NT2/D1 (cell line): Measurements from ENCODE around the gene SLC25A15.

ENCODE experiments used
- SUZ12 ChIP-seq: IDR thresholded peaks from 2 replicates; pipeline ENCODE4 v1.6.1; 2011; ENCODE audit not compliant: insufficient read length, insufficient read depth; ENCODE audit errors: extremely low read depth
- YY1 ChIP-seq: IDR thresholded peaks from 2 replicates; pipeline ENCODE4 v1.6.1; 2011; ENCODE audit not compliant: insufficient read length, insufficient read depth

DNA sequence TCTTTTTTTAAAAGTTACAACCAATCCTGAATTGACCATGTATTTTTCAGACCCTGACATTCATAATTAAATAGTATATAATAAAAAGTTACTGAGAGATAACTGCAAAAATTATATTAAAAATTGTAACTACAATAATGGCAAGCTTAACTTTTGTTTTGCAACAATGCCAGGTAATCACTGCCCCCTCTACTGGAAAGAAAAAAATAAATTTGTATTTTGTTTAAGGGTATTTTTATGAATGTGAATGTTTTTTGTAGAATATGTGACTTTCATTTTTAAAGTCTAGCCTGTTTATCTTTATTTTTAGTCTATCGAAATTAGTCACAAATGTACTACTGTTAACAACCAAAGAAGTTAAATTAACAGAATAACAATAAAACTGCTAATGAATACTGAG is 40.1 kb upstream of the SLC25A15 start:
- TF ChIP-seq SUZ12 (no peak), YY1 (no peak)
